Activated T-helper 1 cell treated with Interleukin-2 at 50 U/mL for 16 hours (primary cell): Measurements from ENCODE around the gene KBTBD13.
"Not testable (repeated sequence)": the region's sequence is repeated elsewhere in the genome, so short reads cannot be mapped to it uniquely, and the experiment has no call there.

ENCODE experiments used
- DNase-seq: peaks from one replicate; pipeline ENCODE4 v3.0.0-alpha.2; 2020; ENCODE audit warnings: low read depth

The KBTBD13 gene

GRCh38 chr15:65069779-65070546 is 6.6 kb upstream of the KBTBD13 start:
- DNase-seq: no peak

DNA sequence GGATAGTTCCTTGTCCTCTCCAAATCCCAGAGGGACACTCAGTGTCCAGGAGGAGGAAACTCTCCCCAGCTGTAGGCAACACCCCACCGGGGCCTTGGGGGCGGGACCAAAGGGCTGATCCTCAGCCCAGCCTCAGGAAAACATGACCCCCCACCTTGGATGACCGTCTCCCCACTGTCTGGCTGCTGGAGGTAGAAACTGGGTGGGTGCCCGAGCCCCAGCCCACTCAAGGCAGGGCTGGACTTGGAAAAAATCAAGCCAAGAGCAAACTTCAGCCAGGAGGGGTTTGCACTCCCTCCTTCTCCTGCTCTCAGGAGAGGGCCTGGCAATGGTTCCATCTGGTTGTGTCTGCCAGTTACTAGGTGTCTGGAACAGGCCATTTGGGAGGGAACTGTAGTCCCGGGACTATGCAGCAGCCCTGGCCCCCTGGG is 5.2 kb upstream of the KBTBD13 start:
- no peak for DNase-seq

DNA sequence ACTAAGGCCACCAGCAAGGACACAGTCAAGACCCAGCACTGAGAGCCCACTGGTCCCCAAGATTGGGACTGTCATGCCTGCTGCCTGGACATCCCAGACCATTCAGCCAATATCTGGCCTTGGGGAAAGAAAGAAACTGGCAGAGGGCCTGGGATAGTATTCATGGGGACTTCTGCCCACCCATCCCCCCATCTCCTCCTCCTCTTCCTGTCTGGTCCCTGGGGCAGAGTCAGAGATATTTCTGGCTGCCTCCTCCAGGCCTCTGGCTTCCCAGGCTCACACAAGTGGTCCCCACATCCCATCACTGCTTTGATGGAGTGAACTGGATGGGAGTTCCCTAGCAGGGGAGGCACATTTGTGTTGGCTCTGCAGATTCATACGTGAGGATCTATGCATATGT is 4.5 kb upstream of the KBTBD13 start:
- DNase-seq: no peak

DNA sequence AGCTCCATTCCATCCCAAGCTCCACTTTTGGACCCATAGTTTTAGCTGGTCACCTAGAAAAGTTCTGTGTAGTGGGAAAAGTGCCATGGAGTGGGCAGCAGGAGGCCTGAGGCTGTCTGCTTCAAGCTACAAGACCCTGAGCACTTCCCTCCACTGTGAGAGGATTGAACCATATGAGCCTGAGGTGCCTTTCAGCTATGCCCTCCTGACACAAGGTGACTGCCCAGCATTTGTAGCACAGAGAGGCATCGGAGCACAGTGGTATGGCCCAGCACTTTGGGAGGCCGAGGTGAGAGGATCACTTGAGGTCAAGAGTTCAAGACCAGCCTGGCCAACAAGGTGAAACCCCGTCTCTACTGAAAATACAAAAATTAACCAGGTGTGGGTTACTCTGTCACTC is 3.9 kb upstream of the KBTBD13 start:
- DNase-seq: no peak

- not testable (repeated sequence) for DNase-seq
Observed at GRCh38 chr15:65074946-65075345, 1.6 kb upstream of the KBTBD13 start.

DNA sequence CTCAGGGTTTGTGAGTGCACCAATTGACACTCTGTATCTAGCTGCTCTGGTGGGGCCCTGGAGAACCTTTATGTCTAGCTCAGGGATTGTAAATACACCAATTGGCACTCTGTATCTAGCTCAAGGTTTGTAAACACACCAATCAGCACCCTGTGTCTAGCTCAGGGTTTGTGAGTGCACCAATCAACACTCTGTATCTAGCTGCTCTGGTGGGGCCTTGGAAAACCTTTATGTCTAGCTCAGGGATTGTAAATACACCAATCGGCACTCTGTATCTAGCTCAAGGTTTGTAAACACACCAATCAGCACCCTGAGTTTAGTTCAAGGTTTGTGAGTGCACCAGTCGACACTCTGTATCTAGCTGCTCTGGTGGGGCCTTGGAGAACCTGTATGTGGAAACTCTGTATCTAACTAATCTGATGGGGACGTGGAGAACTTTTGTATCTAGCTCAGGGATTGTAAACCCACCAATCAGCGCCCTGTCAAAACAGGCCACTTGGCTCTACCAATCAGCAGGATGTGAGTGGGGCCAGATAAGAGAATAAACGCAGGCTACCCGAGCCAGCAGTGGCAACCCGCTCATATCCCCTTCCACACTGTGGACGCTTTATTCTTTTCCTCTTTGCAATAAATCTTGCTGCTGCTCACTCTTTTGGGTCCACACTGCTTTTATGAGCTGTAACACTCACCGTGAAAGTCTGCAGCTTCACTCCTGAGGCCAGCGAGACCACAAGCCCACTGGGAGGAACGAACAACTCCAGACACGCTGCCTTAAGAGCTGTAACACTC is 745 bp upstream of the KBTBD13 start:
- DNase-seq: not testable (repeated sequence)

DNA sequence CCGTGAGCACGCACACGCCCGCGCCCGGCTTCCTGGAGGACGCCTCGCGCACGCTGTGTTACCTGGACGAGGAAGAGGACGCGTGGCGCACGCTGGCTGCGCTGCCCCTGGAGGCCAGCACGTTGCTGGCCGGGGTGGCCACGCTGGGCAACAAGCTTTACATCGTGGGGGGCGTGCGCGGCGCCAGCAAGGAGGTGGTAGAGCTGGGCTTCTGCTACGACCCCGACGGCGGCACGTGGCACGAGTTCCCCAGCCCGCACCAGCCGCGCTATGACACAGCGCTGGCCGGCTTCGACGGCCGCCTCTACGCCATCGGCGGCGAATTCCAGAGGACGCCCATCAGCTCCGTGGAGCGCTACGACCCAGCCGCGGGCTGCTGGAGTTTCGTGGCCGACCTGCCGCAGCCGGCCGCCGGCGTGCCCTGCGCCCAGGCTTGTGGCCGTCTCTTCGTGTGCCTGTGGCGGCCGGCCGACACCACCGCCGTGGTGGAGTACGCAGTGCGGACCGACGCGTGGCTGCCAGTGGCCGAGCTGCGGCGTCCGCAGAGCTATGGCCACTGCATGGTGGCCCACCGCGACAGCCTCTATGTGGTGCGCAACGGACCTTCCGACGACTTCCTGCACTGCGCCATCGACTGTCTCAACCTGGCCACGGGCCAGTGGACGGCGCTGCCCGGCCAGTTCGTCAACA is 890 bp downstream of the KBTBD13 start:
- DNase-seq: no peak

GRCh38 chr15:65077981-65078352 is 1.4 kb downstream of the KBTBD13 start:
- DNase-seq: peak; percentile 12

DNA sequence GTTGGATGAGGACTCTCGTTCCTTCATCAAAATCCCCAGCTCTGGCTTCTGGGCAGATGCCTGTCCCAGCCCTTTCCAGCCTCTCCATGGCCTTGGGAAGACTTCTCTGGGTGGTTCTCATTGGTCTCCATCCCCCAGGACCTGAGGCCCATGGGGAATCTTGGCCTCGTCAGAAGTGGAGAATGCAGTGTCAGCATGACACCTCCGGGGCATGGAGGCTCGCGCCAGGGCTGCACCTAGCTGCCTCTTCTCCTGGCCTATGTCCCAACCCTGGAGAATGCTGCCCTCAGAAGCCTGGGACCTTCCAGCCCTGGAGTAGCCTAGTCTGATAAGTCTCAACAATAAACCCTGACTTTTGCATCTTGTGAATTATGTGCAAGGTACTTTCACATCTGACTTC is 3.0 kb downstream of the KBTBD13 start:
- no peak for DNase-seq

GRCh38 chr15:65081270-65081669 is 4.7 kb downstream of the KBTBD13 start:
- DNase-seq: no peak

DNA sequence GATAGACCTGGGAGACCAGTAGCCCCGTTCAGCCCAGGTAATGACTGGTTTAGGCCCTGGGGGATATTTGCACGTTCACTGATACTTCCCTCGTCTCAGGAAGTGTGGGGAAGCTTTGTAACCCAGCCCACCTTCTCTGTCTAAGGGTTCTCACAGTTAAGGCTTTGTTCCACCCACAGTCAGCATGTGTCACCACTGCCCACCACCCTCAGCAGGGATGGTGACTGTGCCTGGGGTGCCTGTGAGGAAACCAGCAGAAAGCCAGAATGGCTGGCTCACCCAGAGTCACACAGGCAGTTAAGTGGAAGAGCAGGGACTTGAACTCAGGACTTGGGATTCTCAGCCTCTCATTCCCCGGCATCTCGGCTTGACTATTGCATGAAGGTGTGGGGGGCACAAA is 5.2 kb downstream of the KBTBD13 start:
- no peak for DNase-seq

- no peak for DNase-seq
Observed at GRCh38 chr15:65082303-65082953, 5.9 kb downstream of the KBTBD13 start.

- no peak for DNase-seq
Observed at GRCh38 chr15:65083262-65083701, 6.7 kb downstream of the KBTBD13 start.

GRCh38 chr15:65084500-65085206 is 8.1 kb downstream of the KBTBD13 start:
- DNase-seq: no peak

GRCh38 chr15:65085207-65085753 is 8.7 kb downstream of the KBTBD13 start:
- DNase-seq: no peak

DNA sequence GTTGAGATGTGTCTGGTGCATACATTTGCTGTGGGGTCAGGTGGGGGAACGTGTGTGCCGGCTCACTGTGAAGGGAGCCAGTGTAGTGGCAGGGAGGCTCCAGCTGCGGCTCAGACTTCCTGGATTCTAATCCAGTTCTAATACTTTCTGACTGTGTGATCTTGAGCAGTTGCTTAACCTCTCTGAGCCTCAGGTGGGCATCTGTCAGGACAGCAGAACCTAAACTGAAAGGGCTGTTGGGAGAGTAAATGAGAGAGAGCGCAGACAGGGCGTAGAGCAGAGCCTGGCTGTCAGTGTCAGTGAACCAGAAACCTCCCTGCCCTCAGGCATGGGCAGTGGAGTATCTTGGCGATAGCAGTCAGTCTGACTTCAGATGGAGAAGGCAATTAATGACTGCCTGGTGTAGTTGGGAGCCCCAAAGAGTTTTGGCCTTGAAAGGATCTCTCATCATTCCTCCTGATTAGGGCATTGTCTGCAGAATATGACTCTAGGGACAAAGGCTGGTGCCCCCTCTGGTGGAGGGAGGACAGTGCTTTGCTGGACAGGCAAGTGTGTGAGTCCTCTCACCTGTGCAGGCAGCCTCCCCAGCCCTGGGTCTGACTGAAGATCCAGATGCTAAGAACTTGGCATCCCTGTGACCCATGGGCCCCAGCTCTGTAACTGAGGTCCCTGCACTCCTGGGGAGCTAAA is 9.6 kb downstream of the KBTBD13 start:
- DNase-seq: no peak

- no peak for DNase-seq
Observed at GRCh38 chr15:65086680-65087111, 10.2 kb downstream of the KBTBD13 start.

DNA sequence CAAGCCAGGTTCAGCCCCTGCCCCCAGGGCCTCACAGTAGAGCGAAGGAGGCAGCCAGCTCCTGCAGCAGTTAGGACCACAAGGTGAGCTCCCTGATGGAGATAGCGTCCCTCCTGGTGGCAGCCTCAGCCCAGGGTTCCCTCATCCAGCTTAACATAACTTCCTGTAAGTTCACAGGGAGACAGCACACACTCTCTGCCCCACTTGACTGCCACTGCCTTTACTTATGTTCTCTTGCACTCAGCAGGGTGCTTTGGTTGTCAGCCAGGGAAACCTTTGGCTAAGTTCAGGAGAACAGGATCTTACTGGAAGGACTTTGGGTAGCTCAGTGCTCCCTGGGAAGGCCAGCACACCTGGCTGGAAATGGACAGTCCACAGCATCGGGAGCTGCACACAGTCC is 10.9 kb downstream of the KBTBD13 start:
- no peak for DNase-seq

- no peak for DNase-seq
Observed at GRCh38 chr15:65087873-65088642, 11.5 kb downstream of the KBTBD13 start.

GRCh38 chr15:65088643-65089021 is 12.1 kb downstream of the KBTBD13 start:
- DNase-seq: no peak
